GM10266 (cell line): ENCODE results near the gene SHCBP1L.

Experiments
- DNase-seq: peaks from one replicate; pipeline ENCODE4 v3.0.0; 2012; ENCODE audit errors: extremely low spot score
- CTCF ChIP-seq: IDR thresholded peaks from 2 replicates; pipeline ENCODE4 v1.5.1; 2012; ENCODE audit warnings: mild to moderate bottlenecking, low read depth; ENCODE audit not compliant: control insufficient read depth, insufficient read depth; ENCODE audit errors: missing control alignments

Gene SHCBP1L

DNA sequence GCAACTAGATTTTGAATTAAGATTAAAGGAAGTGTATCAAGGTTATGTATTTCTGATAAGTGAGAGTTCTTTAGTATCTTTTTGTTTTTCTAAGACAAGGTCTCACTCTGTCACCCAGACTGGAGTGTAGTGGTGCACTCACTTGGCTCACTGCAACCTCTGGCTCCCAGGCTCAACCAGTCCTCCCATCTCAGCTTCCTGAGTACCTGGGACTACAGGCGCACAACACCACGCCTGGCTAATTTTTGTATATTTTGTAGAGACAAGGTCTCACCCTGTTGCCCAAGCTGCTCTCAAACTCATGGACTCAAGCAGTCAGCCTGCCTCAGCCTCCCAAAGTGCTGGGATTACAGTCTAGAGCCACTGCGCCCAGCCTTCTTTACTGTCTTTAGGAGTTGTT, 80.1 kb downstream of the SHCBP1L start:
- no peak for TF ChIP-seq CTCF
- DNase-seq: no peak

DNA sequence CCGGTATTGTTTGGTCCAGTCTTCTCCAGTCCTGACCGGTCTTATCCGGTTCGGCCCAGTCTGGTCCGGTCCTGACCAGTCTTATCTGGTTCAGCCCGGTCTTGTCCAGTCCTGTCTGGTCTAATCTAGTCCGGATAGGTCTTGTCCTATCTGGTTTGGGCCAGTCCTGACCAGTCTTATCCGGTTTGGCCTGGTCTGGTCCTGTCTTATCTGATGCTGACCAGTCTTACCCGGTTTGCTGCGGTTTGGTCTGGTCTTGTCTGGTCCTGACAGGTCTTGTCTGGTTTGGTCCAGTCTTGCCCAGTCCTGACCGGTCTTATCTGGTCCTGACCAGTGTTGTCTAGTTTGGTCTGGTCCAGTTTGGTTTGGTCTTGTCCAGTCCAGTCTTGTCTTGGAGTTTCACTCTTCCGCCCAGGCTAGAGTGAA, 83.7 kb downstream of the SHCBP1L start:
- TF ChIP-seq CTCF: no peak
- no peak for DNase-seq

DNA sequence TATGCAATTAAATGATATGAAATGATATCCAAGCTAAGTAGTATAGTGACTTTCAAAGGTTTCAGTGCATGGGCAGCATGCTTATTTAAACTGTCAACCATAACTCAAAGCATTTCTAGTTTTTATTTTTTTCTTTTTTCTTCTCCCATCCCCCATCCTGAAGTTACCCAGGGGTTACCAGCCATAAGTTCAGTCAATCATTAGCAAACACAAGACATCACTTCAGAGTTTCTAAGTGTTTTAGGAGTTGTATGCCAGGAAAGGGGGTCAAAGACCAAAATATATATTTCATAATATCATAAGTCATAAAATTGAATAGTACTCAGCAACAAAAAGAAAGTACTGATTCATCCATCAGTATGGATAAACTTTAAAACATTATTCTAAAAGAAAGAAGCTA, 85.1 kb downstream of the SHCBP1L start:
- no peak for TF ChIP-seq CTCF

GRCh38 chr1:182863940-182864339, 89.0 kb downstream of the SHCBP1L start:
- no peak for DNase-seq
- TF ChIP-seq CTCF: no peak

More for the DNA sequence above, 85.1 kb downstream of the SHCBP1L start:
- DNase-seq: no peak

DNA sequence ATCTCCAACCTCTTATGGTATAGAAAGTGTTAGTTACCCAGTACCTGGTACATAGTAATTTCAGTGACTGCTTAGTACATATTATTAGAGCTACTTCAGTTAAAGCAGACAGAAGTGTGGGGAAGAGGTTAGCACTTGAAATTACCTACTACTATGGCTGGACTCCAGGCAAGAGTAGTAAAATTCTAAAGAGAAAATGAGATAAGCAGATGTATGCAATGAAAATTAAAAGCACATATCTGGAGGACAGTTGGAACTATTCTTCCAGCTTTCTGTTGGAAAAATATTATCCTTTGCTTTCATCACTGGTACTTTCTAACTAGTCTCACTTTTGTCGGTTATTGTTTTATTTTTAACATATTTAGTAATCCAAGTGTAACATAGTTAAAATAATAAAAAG, 90.1 kb downstream of the SHCBP1L start:
- no peak for DNase-seq
- TF ChIP-seq CTCF: no peak

GRCh38 chr1:182861994-182862393, 91.0 kb downstream of the SHCBP1L start:
- no peak for TF ChIP-seq CTCF
- DNase-seq: no peak

DNA sequence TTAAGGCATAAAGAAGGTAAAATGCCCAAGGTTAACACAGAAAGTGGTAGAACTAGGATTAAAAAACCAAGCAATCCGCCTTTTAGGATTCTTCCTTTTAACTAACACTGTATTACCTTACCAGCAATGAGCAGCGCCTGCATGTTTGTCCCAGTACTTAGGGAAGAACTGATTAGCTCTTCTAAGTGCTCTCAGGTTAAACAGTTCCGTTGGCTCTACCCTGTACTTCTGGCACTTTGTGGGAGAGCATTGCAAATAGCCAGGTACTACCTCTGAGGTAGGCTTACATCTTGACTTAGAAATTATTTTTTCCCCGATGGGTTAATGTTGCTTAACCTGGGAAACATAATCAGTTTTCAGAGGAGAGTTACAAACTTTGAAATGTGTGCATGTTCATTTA, 92.3 kb downstream of the SHCBP1L start:
- no peak for DNase-seq
- no peak for TF ChIP-seq CTCF

DNA sequence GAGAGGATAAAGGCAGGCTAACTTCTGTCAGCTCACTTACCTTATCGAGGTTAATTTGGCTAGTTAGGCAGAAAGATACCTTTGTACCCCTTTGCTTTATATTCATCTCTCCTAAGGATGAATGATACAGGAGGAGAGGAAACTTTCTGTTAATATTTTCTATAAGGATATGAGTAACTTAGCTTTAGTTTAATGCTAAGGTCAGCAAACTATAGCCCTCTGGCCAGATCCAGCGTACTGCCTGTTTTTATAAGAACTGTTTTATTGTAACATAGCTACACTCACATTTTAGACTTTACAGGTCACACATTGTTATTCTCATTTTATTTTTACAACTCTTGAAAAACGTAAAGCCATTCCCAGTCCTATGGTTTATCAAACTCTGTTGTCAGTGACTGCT, 95.8 kb downstream of the SHCBP1L start:
- TF ChIP-seq CTCF: no peak

More for the DNA sequence above, 95.8 kb downstream of the SHCBP1L start:
- DNase-seq: no peak
